ENCODE measurements around the gene ALOX15. TPM values are rescaled to one million over a fixed set of nuclear protein-coding genes. Genes with fewer than 3 reads are reported as not detected.

Gene ALOX15
- total and polyA plus RNA-seq, 9 of the 15 experiments (the other 6 are each of a cell fraction or from before 2014, with no cell fraction given), result not detected

GRCh38 chr17:4658478-4659305, 17.2 kb upstream of the ALOX15 start (continued):
- TF ChIP-seq MXD1 (CRISPR knock-in tag; IDR thresholded peaks at IDR 0.05; ENCODE audit: borderline replicate concordance, poor library complexity, severe bottlenecking), result no peak
- peak; percentile 58 for TF ChIP-seq CBFA2T3 (IDR thresholded peaks at IDR 0.05)
- no peak for TF ChIP-seq OTX1 (CRISPR knock-in tag; IDR thresholded peaks at IDR 0.05)
- TF ChIP-seq RAD51 (IDR thresholded peaks at IDR 0.05; ENCODE audit: borderline replicate concordance, low read depth), result no peak
- TF ChIP-seq ZFP36 (IDR thresholded peaks at IDR 0.05; ENCODE audit: low read depth, low read length, partially characterized antibody), result no peak
- 0 out of 2 replicates have a peak, but pooled peaks have one; percentile 56 for TF ChIP-seq LEF1 (IDR thresholded peaks at IDR 0.05)
- TF ChIP-seq MEF2A (IDR thresholded peaks at IDR 0.05; ENCODE audit: control insufficient read depth, low read depth, low read length), result no peak
- TF ChIP-seq HCFC1 (IDR thresholded peaks at IDR 0.05; ENCODE audit: low read depth, low read length), result no peak
- TF ChIP-seq SIX5 (IDR thresholded peaks at IDR 0.05; ENCODE audit: borderline replicate concordance in 1 of 2, insufficient read depth in 1 of 2, low read depth in 1 of 2, low read length in 2 of 2), result no peak
- no peak for TF ChIP-seq SMARCA5 (IDR thresholded peaks at IDR 0.05)
- TF ChIP-seq ZNF324 (CRISPR knock-in tag; IDR thresholded peaks at IDR 0.05), result no peak
- TF ChIP-seq CEBPB (tag; IDR thresholded peaks at IDR 0.05), result peak; percentile 74
- TF ChIP-seq DPF2 (IDR thresholded peaks at IDR 0.05), result peak; percentile 92
- no peak for TF ChIP-seq RBBP5 (IDR thresholded peaks at IDR 0.05; ENCODE audit: borderline replicate concordance, insufficient read depth, low read length, poor library complexity, severe bottlenecking)
- TF ChIP-seq CCNT2 (IDR thresholded peaks at IDR 0.05; ENCODE audit: borderline replicate concordance, extremely low read depth, insufficient read length, low read depth, low read length), result no peak
- TF ChIP-seq GTF2A2 (tag; IDR thresholded peaks at IDR 0.05), result no peak
- no peak for TF ChIP-seq ZC3H4 (CRISPR knock-in tag; IDR thresholded peaks at IDR 0.05; ENCODE audit: borderline replicate concordance)
- no peak for TF ChIP-seq ZNF407 (IDR thresholded peaks at IDR 0.05; ENCODE audit: low read depth)
- peak; percentile 76 for TF ChIP-seq SMARCC2 (IDR thresholded peaks at IDR 0.05; ENCODE audit: low read depth)

All from K562 (cell line).